Right ventricle myocardium superior (tissue), 1 donor: ENCODE results near the gene GSDMA. TPM values are rescaled to one million over a fixed set of nuclear protein-coding genes. Genes with fewer than 3 reads are reported as not detected.

Experiments
- ATAC-seq: fragments of 200-7000 bp; cut with Tn5 transposase; one replicate; pipeline ENCODE4 v1.9.1; 2020; ENCODE audit warnings: mild to moderate bottlenecking; ENCODE audit not compliant: poor library complexity
- DNase-seq: peaks from one replicate; pipeline ENCODE4 v3.0.0-alpha.2; 2020
- intact Hi-C: fragments of 100-400 bp; cut with DNase I; formaldehyde crosslinking; loops from one replicate; pipeline ENCODE4 v1.11.2; 2022
- long read RNA-seq: library from polyadenylated mRNA; unstranded; transcript quantifications from one replicate; pipeline ENCODE4 v2.0.0, GENCODE V29; 2021
- total RNA-seq: library from RNA; stranded (reverse); fragmentation: NEBNext Ultra II Directional; extraction: Animal tissue kit (Norgen Biotek cat#: 25700); gene quantifications from one replicate; pipeline ENCODE4 v1.2.1, GENCODE V29; 2021
- donor health status: DM: no; HTN: yes; CAD: no; lungs with severe emphysema.

GSDMA gene, protein sequence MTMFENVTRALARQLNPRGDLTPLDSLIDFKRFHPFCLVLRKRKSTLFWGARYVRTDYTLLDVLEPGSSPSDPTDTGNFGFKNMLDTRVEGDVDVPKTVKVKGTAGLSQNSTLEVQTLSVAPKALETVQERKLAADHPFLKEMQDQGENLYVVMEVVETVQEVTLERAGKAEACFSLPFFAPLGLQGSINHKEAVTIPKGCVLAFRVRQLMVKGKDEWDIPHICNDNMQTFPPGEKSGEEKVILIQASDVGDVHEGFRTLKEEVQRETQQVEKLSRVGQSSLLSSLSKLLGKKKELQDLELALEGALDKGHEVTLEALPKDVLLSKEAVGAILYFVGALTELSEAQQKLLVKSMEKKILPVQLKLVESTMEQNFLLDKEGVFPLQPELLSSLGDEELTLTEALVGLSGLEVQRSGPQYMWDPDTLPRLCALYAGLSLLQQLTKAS
- 0.40 TPM for total RNA-seq
- long read RNA-seq: 0 reads

DNA sequence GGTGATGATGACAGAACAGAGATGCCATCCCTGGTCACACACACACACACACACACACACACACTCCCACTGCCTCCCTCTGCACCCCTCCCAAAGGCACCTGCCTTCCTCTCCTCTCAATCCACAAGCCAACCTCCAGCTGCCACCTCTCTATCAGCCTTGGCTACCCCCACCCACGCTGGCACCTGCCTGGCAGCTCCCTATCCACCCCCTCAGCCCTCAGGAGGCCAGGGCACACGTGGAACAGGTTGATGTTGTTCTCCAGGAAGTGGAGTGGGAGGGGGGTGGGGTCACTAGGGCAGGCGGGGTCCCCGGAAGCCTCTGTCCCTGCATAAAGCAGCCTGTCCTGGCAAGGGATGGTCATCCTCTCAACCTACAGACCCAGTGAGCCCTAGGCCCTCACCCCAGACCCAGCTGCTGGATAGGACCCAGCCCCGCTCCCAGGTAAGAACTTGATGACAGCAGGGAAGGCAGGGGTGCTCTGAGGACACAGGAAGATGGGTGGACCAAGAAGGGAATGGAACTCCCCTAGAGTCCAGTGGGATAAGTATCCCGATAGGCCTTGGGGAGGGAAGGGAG is at the start of gene GSDMA:
GSDMA (plus strand) TSS at position 363 of the 579 bp plus-strand sequence. CDS start 2,684 bp downstream, outside the sequence.
- DNase-seq (peak; percentile 17), ATAC-seq (no peak)
- intact Hi-C loops: no loop called here

DNA sequence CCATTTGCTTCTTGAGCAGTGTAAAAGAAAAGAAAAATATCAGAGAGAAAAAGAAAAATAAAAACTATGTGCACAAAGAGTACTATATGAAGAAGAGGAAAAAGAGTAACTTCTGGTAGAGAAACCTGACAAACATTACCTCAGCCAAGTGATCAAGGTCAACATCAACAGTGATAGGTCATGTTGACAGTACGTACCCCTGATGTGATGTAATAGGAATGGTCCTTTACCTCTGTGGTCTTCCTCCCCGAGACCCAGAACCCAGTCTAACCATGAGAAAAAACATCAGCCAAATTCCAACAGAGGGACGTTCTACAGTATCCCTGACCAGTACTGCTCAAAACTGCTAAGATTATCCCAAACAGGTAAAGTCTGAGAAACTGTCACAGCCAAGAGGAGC is 48.8 kb upstream of the GSDMA start:
- intact Hi-C loops: no loop called here
- ATAC-seq (no peak), DNase-seq (no peak)

DNA sequence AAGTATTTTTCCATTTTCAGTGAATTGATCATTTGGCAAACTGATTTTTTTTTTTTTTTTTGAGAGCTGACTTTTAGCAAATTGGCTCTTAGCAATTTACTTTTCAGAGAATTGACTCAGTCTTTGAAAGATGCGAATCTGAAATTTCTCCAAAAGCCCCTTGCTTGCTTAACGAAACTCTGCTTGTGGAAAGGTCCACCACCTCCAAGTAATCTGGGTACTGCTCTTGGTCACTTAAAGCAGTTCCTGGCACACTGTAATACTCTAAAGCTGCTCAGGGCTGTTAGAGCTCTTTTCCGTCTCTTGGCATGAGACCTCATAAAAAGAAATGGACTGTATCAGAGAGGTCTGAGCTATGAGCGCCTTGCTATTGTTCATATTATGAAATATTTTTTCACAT is 47.2 kb upstream of the GSDMA start:
- DNase-seq (no peak), ATAC-seq (no peak)
- intact Hi-C loops: loop anchor here (5.0 kb wide), 1 partner anchor 42 kb away; no protein-coding TSS in a partner anchor

DNA sequence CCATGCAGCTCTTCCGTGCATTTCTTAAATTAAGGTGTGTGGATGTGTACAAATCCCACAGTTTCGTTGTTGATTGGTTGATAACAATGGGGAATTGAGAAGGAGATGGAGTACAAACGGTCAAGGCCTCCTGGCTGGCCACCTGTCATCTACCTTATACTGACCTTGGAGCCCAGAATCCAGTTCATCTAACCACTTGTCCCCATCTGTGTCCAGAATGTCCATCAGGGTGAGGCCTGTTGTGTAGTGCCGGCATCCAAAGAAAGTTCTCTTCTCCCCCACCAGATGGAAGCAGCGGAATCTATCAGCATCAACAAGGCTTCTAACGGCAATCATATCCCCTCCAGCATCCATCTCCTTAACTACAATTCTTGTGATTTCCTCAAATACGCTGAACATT is 45.9 kb upstream of the GSDMA start:
- intact Hi-C loops: loop anchor here (5.0 kb wide), 1 partner anchor 40 kb away; no protein-coding TSS in a partner anchor
- ATAC-seq (no peak), DNase-seq (no peak)

DNA sequence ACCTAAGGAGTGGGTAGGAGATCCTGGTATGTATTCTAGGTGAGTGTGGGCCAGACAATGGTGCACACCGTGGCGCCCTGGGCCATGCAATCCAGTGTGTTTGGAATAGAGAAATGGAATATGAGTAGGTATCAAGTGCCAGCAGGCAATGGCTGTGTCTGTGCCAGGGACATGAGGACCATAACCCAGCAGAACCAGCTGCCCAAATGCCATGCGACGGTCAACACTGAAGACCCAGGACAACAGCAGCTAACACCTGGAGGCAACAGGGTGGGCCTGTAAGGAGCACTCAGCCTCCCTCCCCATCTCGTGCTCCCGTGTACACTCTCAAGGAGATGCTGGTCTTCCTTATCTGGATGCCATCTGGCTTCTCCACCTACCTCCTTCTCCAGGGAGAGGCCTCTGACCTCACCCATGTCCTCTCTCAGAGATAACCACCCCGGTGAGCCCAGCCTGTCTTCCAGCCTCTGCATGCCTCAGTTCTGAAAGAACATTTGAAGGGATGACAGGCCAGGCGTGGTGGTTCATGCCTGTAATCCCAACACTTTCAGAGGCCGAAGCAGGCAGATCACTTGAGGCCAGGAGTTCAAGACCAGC is 43.6 kb upstream of the GSDMA start:
- DNase-seq (no peak), ATAC-seq (no peak)
- intact Hi-C loops: loop anchor here (5.0 kb wide), 1 partner anchor 38 kb away; no protein-coding TSS in a partner anchor

DNA sequence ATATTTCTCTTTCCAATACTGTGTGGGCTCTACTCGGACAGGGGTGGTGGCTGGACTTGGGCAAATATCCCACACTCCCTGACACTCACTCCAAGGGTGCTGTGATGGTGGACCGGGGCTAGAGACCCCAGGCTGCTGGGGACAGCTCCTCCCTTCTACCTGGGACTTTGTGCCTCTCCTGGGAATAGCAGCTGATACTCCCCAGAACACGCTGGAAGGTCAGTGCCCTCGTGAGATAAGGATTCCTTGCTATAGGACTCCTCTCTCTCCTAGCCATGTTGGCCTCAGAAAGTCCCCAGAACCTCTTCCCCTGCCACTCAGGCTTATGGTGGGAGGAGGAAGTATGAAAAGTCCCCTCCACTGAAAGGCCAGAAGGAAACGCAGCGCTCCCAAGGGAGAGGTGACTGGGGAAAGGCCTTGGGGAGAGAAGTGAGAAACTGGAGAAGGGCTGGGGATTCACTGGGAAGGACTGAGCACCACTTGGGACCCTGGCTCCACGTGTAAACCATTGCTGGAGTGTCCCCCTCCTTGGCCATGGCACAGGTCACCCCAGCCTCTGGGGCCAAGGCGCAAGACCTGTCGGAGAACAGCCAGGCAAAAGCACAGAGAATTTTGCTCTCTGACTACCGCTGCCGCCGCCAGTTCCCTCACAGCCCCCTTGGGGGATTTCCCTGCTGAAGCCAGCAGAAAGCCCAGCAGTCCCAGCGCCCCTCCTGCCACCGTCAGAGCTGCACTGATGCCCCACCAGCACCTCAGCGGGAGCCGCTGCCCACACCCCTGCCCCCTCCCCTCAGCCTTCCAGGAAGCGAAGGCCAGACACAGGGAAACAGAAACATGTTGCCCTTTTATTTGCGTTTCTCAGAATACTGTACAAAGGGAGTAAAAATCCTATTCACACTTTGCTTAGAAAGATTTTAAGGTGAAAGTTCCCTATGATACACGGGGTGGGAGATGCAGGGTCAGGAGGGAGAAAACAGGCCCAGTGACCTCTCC is 42.3 kb upstream of the GSDMA start:
- no peak for DNase-seq
- no peak for ATAC-seq
- intact Hi-C loops: no loop called here

DNA sequence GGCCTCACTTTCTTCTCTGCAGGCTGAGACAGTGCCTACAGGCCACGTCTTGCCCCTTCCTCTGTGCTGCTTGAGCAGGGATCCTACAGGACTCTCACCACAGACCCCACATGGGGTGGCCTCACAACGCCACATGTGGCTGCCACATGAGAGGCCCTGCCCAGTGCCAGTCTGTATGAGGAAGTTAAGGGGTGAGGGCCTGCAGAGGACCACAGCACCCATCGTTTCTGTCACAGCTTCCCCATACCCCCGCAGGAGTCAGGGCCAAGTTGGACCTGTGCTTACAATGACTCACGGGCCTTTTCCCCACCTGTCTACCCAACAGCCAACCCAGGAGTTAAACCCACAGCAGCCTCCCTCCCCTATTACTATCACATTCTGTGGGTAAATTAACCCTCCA is 41.5 kb upstream of the GSDMA start:
- no peak for ATAC-seq
- DNase-seq: no peak
- intact Hi-C loops: no loop called here

DNA sequence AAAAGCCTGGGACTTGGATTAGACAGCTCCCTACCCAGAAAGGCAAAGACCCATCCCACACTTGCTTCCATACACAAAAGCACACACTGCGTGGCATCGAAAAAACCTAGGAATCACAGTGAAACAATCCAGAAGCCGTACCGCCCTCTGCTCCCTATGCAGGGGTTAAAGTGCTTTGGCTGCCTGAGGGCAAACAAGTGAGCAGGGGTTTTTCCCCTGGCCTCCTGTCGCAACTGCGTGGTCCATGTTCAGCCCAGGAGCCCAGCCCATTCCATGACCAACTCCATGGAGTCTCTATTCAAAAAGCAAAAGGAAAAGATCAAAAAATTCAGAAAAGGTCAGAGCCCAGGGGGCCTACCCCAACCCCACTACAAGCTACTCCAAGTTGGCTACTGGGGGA is 40.8 kb upstream of the GSDMA start:
- ATAC-seq (no peak), DNase-seq (no peak)
- intact Hi-C loops: no loop called here

DNA sequence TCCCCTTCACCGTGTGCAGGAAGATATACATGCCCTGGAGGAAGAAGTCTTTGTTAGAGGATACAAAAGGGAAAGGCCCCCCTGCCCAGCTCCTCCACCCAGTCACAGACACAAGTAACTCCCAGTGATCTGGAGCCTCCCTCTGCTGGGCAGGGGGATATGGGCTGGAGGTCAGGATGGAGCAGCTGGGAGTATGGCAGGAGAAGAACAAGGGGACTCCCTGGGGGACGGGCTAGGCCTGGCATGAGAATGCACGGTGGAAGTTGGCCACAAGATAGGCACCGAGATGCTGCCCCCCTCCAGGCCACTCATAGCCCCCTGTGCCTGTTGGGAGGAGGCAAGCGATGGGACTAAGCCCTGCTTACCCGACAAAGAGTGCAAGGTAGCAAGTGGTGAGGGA is 39.6 kb upstream of the GSDMA start:
- ATAC-seq: no peak
- DNase-seq: no peak
- intact Hi-C loops: no loop called here

DNA sequence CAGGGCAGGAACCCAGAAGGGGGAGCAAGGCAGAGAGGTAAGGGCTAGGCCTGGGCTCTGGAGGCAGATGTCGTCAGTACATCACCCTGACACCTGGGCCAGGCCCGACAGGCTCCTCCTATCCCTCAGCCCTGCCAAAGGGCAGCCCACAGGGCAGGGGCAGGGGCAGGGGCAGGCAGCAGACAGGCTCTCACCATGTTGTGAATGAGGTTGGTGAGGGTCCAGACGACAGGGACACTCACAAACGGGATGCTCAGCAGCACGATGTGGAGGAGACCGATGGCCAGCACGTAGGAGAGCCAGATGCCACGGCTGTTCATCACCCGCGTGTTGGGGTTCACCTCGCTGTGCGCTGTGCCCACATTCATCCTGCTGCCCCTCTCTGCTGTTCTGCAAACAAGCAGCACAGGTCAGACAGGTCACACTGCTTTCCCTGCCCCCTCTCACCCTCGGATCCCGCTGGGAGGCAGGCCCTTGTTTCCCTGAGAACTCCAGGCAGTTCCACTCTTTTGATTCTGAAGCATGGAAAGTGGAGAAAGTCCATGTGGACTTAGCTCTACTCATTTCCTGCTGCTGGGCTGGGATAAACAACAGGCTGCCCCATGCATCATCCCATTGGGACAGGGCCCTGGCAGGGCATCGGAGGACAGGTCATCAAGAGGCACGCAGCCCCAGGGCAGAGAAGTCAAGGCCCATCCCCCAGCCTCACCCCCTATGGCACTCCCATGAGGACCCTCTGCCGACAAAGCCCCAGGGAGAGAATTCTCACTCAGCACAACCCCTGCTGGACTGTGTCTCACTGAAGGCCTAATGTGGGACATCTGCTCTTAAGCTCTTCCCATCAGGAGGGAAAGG is 38.7 kb upstream of the GSDMA start:
- DNase-seq (no peak), ATAC-seq (no peak)
- intact Hi-C loops: no loop called here

DNA sequence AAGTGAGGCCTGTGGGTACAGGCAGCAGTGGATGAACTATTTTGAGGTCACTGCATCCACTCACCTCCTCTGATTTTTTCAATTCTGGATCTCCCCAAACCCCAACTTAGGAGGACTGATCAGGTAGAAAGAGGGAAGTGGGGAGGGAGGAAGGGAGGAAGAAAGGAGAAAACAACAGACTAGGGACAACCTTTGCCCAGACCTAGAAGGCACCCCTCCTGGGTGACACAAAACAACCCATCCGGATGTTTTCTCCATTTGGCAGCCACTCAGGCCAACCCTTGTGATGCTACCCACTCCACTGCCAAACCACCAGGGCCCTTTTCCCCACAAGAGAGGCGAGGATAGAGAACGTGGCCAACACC is 38.1 kb upstream of the GSDMA start:
- no peak for ATAC-seq
- no peak for DNase-seq
- intact Hi-C loops: no loop called here

DNA sequence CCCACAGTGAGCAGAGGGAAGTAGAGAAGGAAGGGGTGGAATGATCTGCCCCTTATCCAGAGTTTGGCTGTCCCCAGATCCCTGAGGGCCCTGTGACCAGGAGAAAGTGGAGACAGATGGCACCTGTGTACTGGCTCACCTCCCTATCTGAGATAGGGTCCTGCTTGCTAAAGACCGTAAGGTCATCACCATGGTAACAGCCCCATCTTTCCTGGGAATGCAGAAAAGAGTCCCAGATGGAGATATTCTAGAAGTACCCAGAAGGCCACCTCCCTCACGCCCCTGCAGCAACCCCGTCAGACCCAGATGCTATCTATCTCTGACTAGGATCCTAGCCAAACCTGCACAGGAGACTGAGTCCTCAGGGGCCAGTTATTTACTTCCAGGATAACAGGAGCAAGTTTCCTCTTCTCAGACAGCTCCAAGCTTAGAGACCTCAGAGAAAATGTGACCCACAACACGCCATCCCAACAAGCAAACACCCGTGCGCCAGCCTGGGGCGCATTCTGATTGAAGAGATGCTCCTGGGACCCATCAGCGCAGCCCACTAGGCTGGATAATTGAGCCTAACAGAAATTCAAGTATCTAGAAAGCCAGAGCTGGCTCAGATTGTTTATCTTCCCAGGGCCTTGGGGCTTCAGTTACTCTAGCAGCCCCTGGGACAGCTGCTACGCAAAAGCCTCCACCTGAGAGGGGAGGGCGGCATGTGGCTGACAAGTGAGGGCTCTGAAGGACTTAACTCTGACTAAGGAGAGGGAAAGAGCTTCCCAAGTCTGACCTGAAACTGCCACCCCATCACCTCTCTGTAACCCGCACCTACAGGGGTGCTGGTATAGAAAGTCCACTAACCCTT is 37.3 kb upstream of the GSDMA start:
- ATAC-seq: no peak
- intact Hi-C loops: no loop called here
- DNase-seq: no peak

DNA sequence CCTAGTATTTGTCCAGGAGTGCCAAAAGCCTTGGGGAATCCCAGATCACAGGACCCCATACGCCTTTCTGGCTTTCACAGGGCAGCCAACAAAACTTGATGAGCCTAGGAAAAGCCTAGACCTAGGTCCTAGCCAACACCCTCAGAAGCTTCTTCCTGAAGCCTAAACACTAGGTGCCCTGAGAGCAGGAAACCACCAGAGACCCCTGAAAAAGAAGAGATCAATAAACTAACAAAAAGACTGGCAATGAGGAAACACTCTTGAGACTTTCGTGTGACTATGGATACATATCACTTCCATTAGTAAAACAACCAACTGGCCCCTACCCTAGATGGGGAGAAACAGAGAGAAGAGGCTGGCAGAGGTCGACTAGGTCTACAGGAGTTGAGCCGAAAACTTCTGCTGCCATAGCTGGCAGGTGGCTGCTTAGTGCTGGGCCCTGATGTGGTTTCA is 36.6 kb upstream of the GSDMA start:
- no peak for DNase-seq
- intact Hi-C loops: no loop called here
- no peak for ATAC-seq

DNA sequence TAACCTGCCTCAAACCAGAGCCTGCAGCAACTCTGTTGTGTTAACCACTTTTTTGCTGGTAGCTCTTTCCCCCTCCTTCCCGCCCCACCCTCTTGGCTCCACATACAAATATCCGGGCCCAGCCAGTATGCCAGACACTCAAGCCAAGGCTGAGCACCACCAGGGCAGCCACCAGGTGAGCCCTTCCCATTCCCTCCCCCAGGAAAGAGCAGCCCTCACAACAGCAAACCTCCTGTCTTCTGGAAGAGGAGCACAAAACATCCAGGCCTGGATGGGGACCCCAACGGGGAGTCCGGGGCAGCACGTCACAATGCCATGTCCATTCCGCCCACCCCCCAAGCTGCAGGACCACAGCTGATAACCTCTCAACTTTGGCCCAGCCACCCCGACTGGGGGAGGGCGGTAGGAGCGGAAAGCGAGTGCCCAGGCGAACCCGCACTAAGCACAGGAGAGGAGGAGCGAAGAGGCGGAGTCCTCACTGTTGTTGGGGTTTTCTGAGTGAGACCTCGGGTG is 36.2 kb upstream of the GSDMA start:
- ATAC-seq: peak; percentile 4
- DNase-seq: peak; percentile 58
- intact Hi-C loops: no loop called here

DNA sequence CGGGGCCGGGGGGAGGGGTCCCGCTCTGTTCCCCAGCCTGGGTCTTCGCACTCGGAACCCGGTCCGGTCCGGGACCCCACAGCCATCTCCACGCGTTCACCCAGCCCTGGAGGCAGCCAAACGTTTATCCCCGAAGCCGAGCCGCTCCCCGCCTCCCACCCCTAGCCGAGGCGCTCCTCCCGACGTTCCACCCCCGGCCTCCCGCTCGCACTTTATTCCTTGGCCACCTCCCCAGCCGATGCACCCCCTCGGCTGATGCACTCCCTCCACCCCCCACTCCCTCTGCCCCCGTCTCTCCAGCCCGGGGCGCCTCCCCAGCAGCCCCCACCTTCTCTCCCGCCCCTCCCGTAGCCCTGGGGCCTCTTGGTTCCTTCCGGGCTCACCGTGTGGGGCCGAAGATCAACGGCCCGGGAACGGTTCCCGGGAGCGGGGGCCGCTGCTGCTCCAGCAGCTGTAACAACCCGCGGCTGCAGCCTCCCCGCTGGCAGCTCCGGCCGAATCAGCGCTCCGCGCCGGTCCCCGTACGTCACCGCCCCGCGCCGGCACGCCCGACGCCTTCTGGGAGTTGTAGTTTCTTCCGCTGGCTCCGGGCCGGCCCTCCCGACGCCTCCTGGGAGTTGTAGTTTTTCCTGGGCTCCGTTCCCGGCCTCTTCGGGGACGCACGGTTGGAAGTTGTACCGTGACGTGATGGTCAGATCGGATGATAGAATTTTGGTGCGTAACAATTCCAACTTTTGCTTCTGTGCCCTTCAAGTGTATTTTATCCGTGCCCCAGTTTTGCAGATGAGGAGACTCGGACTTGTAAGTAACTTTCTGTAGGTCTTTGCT is 35.5 kb upstream of the GSDMA start, which contains the start of the genes LRRC3C and ORMDL3:
LRRC3C (plus strand) TSS at position 632 of the 828 bp plus-strand sequence. CDS start 13,792 bp downstream, outside the sequence.
ORMDL3 (minus strand) TSS at position 501 of the 828 bp plus-strand sequence. CDS start 3,398 bp downstream, outside the sequence.
- ATAC-seq (peak; percentile 93), DNase-seq (peak; percentile 96)
- intact Hi-C loops: no loop called here
